K562 (cell line): ENCODE results near the gene NUF2.

ENCODE experiments used
- CBX8 ChIP-seq: fragments of 200-600 bp; sonication (generic); IDR thresholded peaks from 2 replicates; pipeline ENCODE4 v1.6.1; 2012; ENCODE audit warnings: borderline replicate concordance, mixed run types, low read depth, mild to moderate bottlenecking, moderate library complexity, mixed read lengths, low read length, control low read depth, inconsistent platforms; ENCODE audit not compliant: poor library complexity, severe bottlenecking; ENCODE audit errors: extremely low read depth
- CEBPB ChIP-seq: fragments of 450-650 bp; IDR thresholded peaks from 2 replicates; pipeline ENCODE4 v1.6.1; 2016; ENCODE audit warnings: missing genetic modification characterization, missing compliant biosample characterization
- FOSL1 ChIP-seq: fragments of 200-800 bp; sonication (Bioruptor generic); conservative IDR thresholded peaks from 2 replicates; pipeline ENCODE4 v1.6.1; 2016; ENCODE audit warnings: missing genetic modification characterization, missing compliant biosample characterization
- IRF2 ChIP-seq: sonication (generic); formaldehyde crosslinking; IDR thresholded peaks from 2 replicates; pipeline ENCODE4 v1.8.1; 2022; ENCODE audit warnings: mild to moderate bottlenecking, missing genetic modification reagents
- NFIX ChIP-seq: fragments of 250-450 bp; sonication (Bioruptor Pico); IDR thresholded peaks from 2 replicates; pipeline ENCODE4 v1.4.0; 2020; ENCODE audit warnings: low read depth, mild to moderate bottlenecking, moderate library complexity
- NR1H2 ChIP-seq: sonication (generic); formaldehyde crosslinking; IDR thresholded peaks from 2 replicates; pipeline ENCODE4 v1.4.0; 2020; ENCODE audit warnings: mild to moderate bottlenecking, missing genetic modification reagents
- SP2 ChIP-seq: IDR thresholded peaks from 2 replicates; pipeline ENCODE4 v1.6.1; 2011; ENCODE audit warnings: mild to moderate bottlenecking, low read depth, low read length, moderate library complexity; ENCODE audit not compliant: poor library complexity, severe bottlenecking; ENCODE audit errors: extremely low read depth
- TGIF2 ChIP-seq: sonication (generic); formaldehyde crosslinking; IDR thresholded peaks from 2 replicates; pipeline ENCODE4 v1.8.1; 2022; ENCODE audit warnings: mild to moderate bottlenecking, missing genetic modification reagents, moderate library complexity
- ZNF561 ChIP-seq: fragments of 450-650 bp; formaldehyde crosslinking; conservative IDR thresholded peaks from 2 replicates; pipeline ENCODE4 v1.4.0; 2020; ENCODE audit warnings: mild to moderate bottlenecking, moderate library complexity
- TF ChIP-seq, protein P1 (sequence below), 3 experiments: IDR thresholded peaks in 2 of 3; conservative IDR thresholded peaks in 1 of 3; 2 replicates each; pipeline ENCODE4 v1.5.1; 2011 to 2012; ENCODE audit warnings: low read length in 3 of 3, mild to moderate bottlenecking in 3 of 3, control low read depth in 2 of 3, improper control_type of control experiment in 1 of 3, inconsistent platforms in 1 of 3, low read depth in 1 of 3, mixed read lengths in 1 of 3, moderate library complexity in 1 of 3; ENCODE audit not compliant: insufficient read depth in 2 of 3

DNA sequence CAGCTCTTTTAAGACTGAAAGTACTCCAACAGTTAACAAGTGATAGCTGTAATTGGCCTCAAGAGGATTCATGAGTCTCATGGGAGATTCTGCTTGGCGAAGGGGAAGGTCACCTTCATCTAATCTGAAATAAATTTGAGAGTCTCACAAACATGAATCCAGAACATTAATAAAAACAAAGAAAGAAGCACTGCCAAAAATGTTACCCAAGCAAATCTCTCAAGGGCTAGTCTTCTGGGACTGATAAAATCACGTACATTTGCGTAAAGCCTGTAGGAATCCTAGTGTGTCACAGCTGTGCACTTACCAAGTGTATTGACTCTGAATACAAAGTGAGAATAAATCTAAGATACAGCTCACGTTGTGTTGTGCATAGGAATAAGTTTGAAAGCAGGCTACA is 21.2 kb upstream of the NUF2 start:
- no peak for TF ChIP-seq IRF2 (CRISPR knock-in tag)
- no peak for TF ChIP-seq TGIF2
- TF ChIP-seq FOSL1 (tag) = no peak
- TF ChIP-seq SP2 = no peak
- TF ChIP-seq CBX8 = no peak
- TF ChIP-seq NR1H2 (CRISPR knock-in tag) = no peak
- TF ChIP-seq, protein P1, sequence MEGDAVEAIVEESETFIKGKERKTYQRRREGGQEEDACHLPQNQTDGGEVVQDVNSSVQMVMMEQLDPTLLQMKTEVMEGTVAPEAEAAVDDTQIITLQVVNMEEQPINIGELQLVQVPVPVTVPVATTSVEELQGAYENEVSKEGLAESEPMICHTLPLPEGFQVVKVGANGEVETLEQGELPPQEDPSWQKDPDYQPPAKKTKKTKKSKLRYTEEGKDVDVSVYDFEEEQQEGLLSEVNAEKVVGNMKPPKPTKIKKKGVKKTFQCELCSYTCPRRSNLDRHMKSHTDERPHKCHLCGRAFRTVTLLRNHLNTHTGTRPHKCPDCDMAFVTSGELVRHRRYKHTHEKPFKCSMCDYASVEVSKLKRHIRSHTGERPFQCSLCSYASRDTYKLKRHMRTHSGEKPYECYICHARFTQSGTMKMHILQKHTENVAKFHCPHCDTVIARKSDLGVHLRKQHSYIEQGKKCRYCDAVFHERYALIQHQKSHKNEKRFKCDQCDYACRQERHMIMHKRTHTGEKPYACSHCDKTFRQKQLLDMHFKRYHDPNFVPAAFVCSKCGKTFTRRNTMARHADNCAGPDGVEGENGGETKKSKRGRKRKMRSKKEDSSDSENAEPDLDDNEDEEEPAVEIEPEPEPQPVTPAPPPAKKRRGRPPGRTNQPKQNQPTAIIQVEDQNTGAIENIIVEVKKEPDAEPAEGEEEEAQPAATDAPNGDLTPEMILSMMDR (IDR thresholded peaks at IDR 0.05 in 2 of 3, conservative IDR thresholded peaks at IDR 0.05 in 1 of 3; ENCODE audit: insufficient read depth in 2 of 3, low read depth in 1 of 3, low read length in 3 of 3) = no peak
- no peak for TF ChIP-seq CEBPB (tag)
- no peak for TF ChIP-seq ZNF561 (CRISPR knock-in tag)
- TF ChIP-seq NFIX (CRISPR knock-in tag) = no peak
